ENCODE data around the gene METTL25B.

METTL25B gene

GRCh38 chr1:156691191-156691590, 37.1 kb upstream of the METTL25B start:
- DNase-seq (ENCODE audit: insufficient read length, low spot score) (no peak), FAIRE-seq (no peak)

GRCh38 chr1:156691665-156692440, 36.4 kb upstream of the METTL25B start:
- TF ChIP-seq POLR2A (IDR thresholded peaks at IDR 0.05; ENCODE audit: low read depth, low read length) (no peak), PAX5 (IDR thresholded peaks at IDR 0.05; ENCODE audit: insufficient read depth, low read length, severe bottlenecking) (no peak), POLR2AphosphoS5 (IDR thresholded peaks at IDR 0.05; ENCODE audit: low read depth, low read length) (no peak), POU2F2 (IDR thresholded peaks at IDR 0.05; ENCODE audit: low read depth, low read length) (no peak), SPI1 (IDR thresholded peaks at IDR 0.05; ENCODE audit: low read depth, low read length) (no peak; the same call in 1 of the 2 replicates), TAF1 (IDR thresholded peaks at IDR 0.05; ENCODE audit: low read depth, low read length) (no peak)
- FAIRE-seq, result no peak
- no peak for DNase-seq (ENCODE audit: insufficient read length, low spot score)

More at GRCh38 chr1:156691191-156691590, 37.1 kb upstream of the METTL25B start:
- TF ChIP-seq POLR2AphosphoS5 (IDR thresholded peaks at IDR 0.05; ENCODE audit: low read depth, low read length), result no peak
- no peak for TF ChIP-seq POU2F2 (IDR thresholded peaks at IDR 0.05; ENCODE audit: low read depth, low read length)
- no peak for TF ChIP-seq SPI1 (IDR thresholded peaks at IDR 0.05; ENCODE audit: low read depth, low read length)
- no peak for TF ChIP-seq POLR2A (IDR thresholded peaks at IDR 0.05; ENCODE audit: low read depth, low read length)
- TF ChIP-seq PAX5 (IDR thresholded peaks at IDR 0.05; ENCODE audit: insufficient read depth, low read length, severe bottlenecking), result no peak
- TF ChIP-seq TAF1 (IDR thresholded peaks at IDR 0.05; ENCODE audit: low read depth, low read length), result no peak

GRCh38 chr1:156692441-156692924, 35.8 kb upstream of the METTL25B start:
- no peak for TF ChIP-seq PAX5 (IDR thresholded peaks at IDR 0.05; ENCODE audit: insufficient read depth, low read length, severe bottlenecking)
- TF ChIP-seq POLR2AphosphoS5 (IDR thresholded peaks at IDR 0.05; ENCODE audit: low read depth, low read length), result no peak
- no peak for TF ChIP-seq POU2F2 (IDR thresholded peaks at IDR 0.05; ENCODE audit: low read depth, low read length)
- no peak for TF ChIP-seq POLR2A (IDR thresholded peaks at IDR 0.05; ENCODE audit: low read depth, low read length)
- no peak for TF ChIP-seq SPI1 (IDR thresholded peaks at IDR 0.05; ENCODE audit: low read depth, low read length)
- TF ChIP-seq TAF1 (IDR thresholded peaks at IDR 0.05; ENCODE audit: low read depth, low read length), result no peak
- FAIRE-seq, result no peak
- DNase-seq (ENCODE audit: insufficient read length, low spot score), result no peak

- DNase-seq (ENCODE audit: insufficient read length, low spot score) (no peak), FAIRE-seq (no peak)
- TF ChIP-seq SPI1 (IDR thresholded peaks at IDR 0.05; ENCODE audit: low read depth, low read length) (no peak), POLR2AphosphoS5 (IDR thresholded peaks at IDR 0.05; ENCODE audit: low read depth, low read length) (no peak), POU2F2 (IDR thresholded peaks at IDR 0.05; ENCODE audit: low read depth, low read length) (no peak), PAX5 (IDR thresholded peaks at IDR 0.05; ENCODE audit: insufficient read depth, low read length, severe bottlenecking) (no peak), POLR2A (IDR thresholded peaks at IDR 0.05; ENCODE audit: low read depth, low read length) (no peak), TAF1 (IDR thresholded peaks at IDR 0.05; ENCODE audit: low read depth, low read length) (no peak)
Observed at GRCh38 chr1:156692925-156693847, 35.1 kb upstream of the METTL25B start.

- DNase-seq (ENCODE audit: insufficient read length, low spot score), result no peak
- no peak for TF ChIP-seq POLR2AphosphoS5 (IDR thresholded peaks at IDR 0.05; ENCODE audit: low read depth, low read length)
- no peak for TF ChIP-seq POU2F2 (IDR thresholded peaks at IDR 0.05; ENCODE audit: low read depth, low read length)
- no peak for TF ChIP-seq SPI1 (IDR thresholded peaks at IDR 0.05; ENCODE audit: low read depth, low read length)
- TF ChIP-seq TAF1 (IDR thresholded peaks at IDR 0.05; ENCODE audit: low read depth, low read length), result no peak
- TF ChIP-seq POLR2A (IDR thresholded peaks at IDR 0.05; ENCODE audit: low read depth, low read length), result no peak
- no peak for TF ChIP-seq PAX5 (IDR thresholded peaks at IDR 0.05; ENCODE audit: insufficient read depth, low read length, severe bottlenecking)
- FAIRE-seq, result no peak
Observed at GRCh38 chr1:156693848-156694689, 34.2 kb upstream of the METTL25B start.

GRCh38 chr1:156694690-156694962, 33.6 kb upstream of the METTL25B start:
- DNase-seq (ENCODE audit: insufficient read length, low spot score) (no peak), FAIRE-seq (no peak)
- no peak for TF ChIP-seq POLR2A (IDR thresholded peaks at IDR 0.05; ENCODE audit: low read depth, low read length)
- TF ChIP-seq SPI1 (IDR thresholded peaks at IDR 0.05; ENCODE audit: low read depth, low read length), result no peak
- TF ChIP-seq PAX5 (IDR thresholded peaks at IDR 0.05; ENCODE audit: insufficient read depth, low read length, severe bottlenecking), result no peak
- TF ChIP-seq TAF1 (IDR thresholded peaks at IDR 0.05; ENCODE audit: low read depth, low read length), result no peak
- TF ChIP-seq POU2F2 (IDR thresholded peaks at IDR 0.05; ENCODE audit: low read depth, low read length), result no peak
- no peak for TF ChIP-seq POLR2AphosphoS5 (IDR thresholded peaks at IDR 0.05; ENCODE audit: low read depth, low read length)

GRCh38 chr1:156696755-156697154, 31.5 kb upstream of the METTL25B start:
- DNase-seq (ENCODE audit: insufficient read length, low spot score) (no peak), FAIRE-seq (no peak)
- TF ChIP-seq POU2F2 (IDR thresholded peaks at IDR 0.05; ENCODE audit: low read depth, low read length), result no peak
- no peak for TF ChIP-seq POLR2A (IDR thresholded peaks at IDR 0.05; ENCODE audit: low read depth, low read length)
- TF ChIP-seq TAF1 (IDR thresholded peaks at IDR 0.05; ENCODE audit: low read depth, low read length), result no peak
- no peak for TF ChIP-seq PAX5 (IDR thresholded peaks at IDR 0.05; ENCODE audit: insufficient read depth, low read length, severe bottlenecking)
- TF ChIP-seq POLR2AphosphoS5 (IDR thresholded peaks at IDR 0.05; ENCODE audit: low read depth, low read length), result no peak
- no peak for TF ChIP-seq SPI1 (IDR thresholded peaks at IDR 0.05; ENCODE audit: low read depth, low read length)

GRCh38 chr1:156697481-156697880, 30.8 kb upstream of the METTL25B start:
- FAIRE-seq, result no peak
- DNase-seq (ENCODE audit: insufficient read length, low spot score), result no peak
- TF ChIP-seq POLR2AphosphoS5 (IDR thresholded peaks at IDR 0.05; ENCODE audit: low read depth, low read length) (no peak), PAX5 (IDR thresholded peaks at IDR 0.05; ENCODE audit: insufficient read depth, low read length, severe bottlenecking) (no peak), POLR2A (IDR thresholded peaks at IDR 0.05; ENCODE audit: low read depth, low read length) (no peak), TAF1 (IDR thresholded peaks at IDR 0.05; ENCODE audit: low read depth, low read length) (no peak), POU2F2 (IDR thresholded peaks at IDR 0.05; ENCODE audit: low read depth, low read length) (no peak), SPI1 (IDR thresholded peaks at IDR 0.05; ENCODE audit: low read depth, low read length) (no peak)
